HG03469 (cell line): ENCODE measurements around the gene ZNF628.

Experiments used
- ATAC-seq: cut with Tn5 transposase; IDR thresholded peaks from one replicate; pipeline ENCODE4 v1.9.1; 2021; ENCODE audit warnings: mild to moderate bottlenecking, moderate library complexity, moderate number of reproducible peaks; ENCODE audit not compliant: unreplicated experiment

ZNF628 gene

DNA sequence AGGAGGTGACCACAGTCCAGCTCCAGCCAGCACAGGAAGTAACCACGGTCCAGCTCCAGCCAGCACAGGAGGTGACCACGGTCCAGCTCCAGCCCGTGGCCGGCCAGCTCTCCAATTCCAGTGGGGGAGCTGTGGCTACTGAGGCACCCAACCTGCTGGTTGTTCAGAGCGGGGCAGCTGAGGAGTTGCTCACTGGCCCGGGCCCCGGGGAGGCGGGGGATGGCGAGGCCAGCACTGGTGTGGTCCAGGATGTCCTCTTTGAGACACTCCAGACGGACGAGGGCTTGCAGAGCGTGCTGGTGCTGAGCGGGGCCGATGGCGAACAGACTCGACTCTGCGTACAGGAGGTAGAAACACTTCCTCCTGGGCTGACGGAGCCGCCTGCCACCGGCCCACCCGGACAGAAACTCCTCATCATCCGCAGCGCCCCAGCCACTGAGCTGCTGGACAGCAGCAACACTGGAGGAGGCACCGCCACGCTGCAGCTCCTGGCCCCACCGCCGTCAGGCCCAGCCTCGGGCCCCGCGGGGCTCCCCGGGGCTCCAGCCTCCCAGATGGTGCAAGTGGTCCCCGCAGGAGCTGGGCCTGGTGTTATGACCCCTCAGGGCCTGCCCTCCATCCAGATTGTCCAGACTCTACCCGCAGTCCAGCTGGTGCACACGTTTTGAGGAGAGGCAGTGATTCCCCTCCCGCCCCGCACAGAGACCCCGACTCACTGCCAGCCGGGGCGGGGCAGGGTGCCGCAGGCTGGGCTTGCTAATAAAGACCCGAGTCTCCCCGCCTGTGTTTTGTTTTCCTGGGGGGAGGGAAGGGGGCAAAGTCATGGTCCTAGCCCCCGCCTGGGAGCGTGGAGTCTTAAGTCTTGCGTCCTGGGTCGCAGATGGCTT, 7.5 kb downstream of the ZNF628 start:
- ATAC-seq: no peak

DNA sequence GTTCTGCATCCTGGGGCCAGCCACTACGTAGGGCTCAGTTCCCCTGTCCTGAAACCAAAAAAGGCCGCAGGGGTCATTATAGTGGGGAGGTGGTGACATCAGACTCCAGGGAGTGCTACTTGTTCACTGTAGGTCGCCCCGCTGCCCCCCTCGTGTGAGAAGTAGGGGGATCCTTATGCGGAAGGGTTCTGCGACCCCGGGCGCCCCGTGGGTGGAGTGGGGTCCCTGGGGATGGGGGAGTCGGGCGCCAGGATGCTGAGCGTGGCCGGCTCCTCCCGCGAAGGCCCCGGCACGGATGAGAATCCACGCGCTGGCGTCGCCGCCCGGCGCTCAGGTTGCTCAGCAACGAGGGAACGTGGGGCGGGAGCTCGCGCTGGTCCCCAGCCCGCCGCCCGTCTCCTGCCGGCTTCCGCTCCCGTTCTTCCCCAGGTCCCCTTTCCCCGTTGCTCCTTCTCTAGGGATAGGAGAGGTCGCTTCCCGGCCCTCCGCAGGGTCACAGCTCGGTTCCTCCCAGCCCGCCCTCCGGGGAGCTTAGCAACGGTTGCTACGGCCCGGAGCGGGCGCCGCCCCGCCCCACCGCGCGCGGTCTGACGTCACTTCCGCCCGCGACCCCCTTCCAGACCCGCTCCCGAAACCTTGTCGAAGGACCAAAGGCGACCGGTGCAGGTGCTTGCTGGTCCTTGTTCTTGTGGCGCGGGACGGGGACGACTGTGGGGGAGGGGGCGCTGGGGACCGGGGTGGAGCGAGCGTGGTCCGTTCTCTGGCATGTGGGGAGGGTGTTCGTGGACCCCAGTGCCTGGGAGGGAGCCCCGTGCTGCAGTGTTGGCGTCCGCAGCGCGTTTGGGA, 8.4 kb downstream of the ZNF628 start, which contains the start of gene NAT14:
Gene NAT14, plus strand, starts transcription at position 596 of the 846 bp plus-strand sequence. CDS start 521 bp downstream, outside the sequence.
- no peak for ATAC-seq

DNA sequence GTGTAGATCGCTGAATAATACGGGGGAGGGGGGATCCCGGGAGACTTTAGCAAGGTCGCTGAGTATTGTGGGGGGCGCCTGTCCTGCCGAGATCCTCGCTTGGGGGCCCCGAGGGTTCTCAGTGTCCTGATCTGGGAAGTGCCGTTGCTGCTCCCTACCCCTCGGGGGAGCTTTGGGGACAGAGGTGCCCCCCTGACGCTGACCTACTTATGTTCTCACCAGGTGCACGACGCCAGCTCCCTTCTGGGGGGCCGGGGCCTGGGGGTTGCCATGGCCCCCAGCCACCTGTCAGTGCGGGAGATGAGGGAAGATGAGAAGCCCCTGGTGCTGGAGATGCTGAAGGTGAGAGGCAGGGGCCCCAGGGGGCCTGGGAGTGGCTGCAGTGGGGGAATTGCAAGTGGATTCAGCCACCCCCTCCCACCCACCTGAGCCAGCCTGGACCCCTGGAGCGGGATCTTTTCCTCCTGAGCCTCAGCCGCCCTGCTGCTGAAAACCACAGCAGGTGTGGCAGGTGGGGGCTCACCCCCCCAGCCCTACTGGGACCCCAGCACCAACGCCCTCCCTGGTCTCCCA, 9.1 kb downstream of the ZNF628 start:
- ATAC-seq: no peak

DNA sequence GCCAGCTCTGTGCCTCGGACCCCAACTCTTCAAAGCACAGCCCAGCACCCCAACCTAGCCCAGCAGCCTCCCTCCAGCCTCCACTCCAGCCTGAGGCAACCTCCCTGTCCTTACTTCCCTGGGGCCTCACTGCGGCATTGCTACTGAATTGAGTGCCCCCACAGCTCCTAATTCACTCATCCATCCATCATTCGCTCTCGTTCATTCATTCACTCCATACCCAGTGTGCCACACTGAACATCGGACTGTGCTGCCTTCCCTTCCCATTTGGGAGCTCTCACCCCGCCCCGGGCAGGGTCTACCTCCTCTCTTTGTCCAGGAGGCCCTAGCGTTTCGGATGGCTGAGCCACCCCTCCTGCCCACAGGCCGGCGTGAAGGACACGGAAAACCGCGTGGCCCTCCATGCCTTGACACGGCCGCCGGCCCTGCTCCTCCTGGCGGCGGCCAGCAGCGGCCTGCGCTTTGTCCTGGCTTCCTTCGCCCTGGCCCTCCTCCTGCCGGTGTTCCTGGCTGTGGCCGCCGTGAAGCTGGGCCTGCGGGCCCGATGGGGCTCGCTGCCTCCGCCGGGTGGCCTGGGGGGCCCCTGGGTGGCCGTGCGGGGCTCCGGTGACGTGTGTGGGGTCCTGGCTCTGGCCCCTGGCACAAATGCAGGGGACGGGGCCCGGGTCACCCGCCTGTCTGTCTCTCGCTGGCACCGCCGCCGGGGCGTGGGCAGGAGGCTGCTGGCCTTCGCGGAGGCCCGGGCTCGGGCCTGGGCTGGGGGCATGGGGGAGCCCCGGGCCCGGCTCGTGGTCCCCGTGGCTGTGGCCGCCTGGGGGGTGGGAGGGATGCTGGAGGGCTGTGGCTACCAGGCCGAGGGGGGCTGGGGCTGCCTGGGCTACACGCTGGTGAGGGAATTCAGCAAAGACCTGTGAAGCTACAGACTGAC, 9.9 kb downstream of the ZNF628 start:
- no peak for ATAC-seq

DNA sequence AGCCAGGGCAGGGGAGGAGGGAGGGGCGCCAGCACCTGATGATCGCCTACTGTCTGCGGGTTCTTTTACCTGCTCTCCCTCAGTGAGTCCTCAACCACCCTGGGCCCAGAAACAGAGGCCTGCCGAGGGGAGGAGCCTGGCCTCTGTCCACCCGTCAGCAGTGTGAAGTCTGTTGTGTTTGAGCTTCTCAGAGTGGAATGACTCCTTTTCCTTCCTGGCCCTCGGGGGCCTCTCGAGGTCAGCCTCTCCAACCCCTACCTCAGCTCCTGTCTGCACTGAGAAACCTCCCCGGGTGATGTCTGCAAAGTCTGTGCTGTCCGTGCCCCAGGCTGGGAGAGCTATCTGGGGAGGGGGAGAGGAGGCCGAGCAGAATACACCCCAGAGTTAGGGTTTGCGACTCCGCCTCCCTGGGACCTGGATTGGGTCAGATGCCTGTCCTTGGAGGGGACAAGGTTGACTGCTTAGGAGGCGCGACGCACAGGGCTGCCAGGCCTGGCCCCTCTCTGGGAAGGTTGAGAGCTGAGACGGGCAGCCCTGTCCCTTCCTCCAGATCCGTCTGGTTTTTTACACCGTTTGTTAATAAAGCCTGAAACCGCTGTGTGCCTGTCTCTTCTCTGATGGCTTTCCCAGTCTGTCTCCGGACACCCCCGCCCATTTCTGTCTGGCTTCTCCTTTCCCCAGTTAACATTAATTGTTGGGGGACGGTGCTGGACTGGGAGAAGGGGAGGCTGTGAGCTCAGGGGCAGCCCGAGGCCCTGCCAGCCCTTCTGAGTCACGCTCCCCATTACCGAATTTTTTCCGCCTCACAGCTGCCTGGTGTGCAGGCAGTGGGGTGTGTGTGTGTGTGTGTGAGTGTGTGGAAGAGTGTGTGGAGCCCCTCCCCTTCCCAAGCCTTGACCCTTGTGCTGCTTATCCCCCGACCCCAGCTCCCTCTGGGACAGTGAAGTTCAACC, 10.8 kb downstream of the ZNF628 start:
- no peak for ATAC-seq

DNA sequence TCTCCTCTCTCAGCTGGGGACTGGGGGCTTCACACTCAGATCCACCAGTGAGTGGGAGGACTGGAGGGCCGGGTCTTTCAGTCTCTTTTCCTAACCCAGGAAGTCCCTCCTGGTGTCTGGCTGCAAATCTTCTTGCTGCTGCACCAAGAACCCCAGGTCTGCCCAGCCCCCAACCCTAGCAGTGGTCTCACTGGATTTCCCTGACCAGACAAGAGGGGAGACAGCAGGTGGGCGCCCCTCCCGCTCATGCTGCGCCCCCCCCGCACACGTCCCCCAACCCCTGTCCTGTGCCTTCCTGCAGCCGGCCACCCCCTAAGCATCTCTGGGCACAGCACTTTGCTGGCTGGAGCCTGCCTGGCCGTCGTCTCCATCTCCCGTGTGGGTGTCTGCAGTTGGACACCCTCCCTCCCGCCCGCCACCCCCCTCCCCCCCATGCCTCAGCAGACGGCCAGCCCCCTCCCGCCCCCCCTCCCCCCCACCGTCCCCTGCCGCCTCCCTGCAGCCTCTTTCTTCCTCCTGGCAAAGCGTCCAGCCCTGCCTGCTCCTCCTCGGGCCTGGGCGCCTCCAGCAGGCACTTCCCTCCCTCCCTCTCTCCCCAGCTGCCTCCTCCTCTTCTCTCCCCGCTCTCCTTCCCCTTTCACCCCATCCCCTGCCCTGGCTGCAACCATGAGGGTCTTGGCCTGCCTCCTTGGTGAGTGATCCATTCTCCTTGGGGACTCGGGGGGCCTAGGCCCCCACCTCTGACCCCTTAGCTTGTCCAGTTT, 11.7 kb downstream of the ZNF628 start, which contains the start of gene SSC5D:
Gene SSC5D, plus strand, starts transcription at position 513 of the 764 bp plus-strand sequence. Its CDS starts 154 bp downstream, at position 667.
- ATAC-seq: no peak

DNA sequence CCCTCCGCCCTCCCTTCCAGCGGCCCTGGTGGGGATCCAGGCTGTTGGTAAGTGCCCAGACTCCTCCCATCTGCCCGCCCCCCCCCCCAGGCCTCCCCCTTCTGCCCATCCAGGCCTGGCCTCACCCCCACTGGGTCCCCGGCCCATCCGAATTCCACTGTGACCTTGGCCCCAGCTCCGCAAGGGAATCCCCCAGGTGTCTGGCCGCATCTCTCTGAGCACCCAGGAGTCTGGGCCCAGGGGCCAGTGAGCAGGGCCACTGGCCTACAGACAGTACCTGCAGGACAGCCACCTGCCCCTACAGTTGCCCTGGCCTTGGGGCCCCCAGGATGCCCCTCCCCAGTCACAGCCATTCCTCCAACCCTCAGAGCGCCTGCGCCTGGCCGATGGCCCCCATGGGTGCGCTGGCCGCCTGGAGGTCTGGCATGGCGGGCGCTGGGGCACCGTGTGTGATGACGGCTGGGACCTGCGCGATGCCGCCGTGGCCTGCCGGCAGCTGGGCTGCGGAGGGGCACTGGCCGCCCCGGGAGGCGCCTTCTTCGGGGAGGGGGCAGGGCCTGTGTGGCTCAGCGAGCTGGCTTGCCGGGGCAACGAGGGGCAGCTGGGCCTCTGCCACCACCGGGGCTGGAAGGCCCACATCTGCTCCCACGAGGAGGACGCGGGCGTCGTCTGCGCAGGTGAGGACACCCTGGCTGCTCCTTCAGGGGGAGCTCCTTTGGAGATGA, 12.7 kb downstream of the ZNF628 start:
- ATAC-seq: no peak

DNA sequence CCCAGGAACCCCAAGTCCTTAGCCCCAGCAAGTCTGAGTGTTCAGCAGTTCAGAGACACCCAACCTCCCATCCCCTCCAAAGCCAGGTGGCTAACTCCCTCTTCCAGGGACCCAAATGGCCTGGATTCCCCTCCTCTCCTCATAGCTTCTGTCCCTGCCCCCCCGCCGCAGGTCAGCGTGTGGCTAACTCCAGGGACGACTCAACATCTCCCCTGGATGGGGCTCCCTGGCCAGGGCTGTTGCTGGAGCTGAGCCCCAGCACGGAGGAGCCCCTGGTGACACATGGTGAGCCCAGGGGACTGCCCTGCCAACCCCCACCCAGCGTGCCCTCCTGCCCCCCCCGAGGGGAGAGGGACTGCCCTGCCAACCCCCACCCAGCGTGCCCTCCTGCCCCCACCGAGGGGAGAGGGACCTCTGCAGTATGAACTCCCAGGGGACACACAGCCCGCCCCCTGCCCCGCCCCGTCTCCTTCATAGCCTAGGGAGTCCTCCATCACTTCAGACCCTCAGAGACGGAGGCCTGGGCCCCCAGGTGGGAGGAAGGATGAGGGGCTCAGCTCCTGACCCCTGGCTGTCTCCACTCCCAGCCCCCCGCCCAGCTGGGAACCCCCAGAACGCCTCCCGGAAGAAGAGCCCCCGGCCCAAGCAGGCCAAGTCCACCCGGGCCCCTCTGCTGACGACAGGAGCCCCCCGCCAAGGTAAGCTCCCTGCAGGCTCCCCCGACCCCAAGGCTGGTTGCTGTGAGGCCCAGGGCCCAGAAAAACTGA, 13.5 kb downstream of the ZNF628 start:
- no peak for ATAC-seq

DNA sequence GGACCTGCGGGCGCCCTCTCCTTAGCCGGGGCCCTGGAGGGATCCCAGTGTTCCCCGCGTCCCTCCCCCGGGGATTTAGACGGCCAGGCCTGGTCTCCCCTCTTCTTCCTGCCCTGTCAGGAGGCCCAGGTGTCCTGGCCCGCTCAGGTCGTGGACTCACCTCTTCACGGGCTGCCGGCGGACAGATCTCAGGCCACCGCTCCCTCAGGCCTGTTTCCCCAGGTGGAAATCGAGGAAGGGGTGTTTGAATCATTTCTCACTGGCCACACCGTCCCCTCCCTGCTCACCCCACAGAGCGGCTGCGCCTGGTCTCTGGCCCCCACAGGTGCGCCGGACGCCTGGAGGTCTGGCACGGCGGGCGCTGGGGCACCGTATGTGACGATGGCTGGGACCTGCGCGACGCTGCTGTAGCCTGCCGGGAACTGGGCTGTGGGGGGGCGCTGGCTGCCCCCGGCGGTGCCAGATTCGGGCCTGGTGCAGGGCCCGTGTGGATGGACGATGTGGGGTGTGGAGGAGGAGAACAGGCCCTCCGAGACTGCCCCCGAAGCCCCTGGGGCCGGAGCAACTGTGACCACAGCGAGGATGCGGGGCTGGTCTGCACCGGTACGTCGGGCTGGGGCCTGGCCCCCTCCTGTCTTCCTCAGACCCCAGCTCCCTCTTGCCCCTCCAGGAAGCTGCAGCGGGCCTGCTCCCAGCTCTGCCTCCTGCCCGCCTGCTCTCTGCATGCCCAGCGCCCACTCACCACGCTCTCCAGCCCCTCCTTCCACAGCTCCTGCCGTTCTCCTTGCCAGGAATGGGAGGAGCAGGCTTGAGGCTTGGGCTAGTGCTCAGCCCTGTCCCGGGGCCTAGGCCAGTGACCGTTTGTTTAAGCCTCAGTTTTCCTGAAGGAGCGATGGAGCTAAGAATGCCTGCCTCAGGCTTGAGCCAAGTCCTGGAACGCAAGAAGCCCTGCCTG, 14.3 kb downstream of the ZNF628 start:
- ATAC-seq: no peak

DNA sequence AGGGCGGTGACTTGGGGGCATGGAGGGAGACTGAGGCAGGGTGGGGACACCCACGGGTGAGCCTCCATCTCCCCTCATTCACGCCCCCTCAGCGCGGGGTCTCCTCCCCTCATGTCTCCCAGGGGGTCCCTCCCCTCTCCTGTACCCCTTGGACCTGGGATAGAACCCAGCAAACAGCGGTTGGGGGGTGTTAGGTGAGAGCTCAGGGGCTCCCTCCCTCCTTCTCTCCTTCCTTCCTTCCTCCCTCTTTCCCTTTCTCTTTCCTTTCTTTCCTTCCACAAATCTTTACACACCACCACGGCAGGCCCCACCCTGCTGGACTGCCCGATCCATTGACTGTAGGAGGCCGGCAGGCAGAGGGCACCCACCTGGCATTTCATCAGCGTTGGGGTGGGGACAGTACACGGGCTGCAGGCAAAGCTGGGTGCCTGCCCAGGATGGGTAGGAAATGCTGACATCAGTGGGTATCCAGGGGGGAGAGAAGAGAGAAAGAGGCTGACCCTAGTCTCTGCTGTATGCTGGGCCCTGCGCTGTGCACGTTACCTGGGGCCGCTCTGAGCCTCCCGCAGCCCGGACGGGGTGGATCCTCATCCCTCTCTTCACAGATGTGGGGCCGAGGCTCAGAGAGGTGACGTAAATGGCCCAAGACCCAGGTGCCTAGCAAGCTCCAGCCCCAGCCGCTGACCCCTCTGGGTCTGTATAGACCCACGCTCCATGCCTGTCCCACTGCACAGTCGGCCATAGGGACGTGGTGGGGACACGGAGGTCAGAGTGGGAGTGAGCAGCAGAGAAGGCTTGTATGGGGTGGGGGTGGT, 15.3 kb downstream of the ZNF628 start:
- ATAC-seq: no peak

DNA sequence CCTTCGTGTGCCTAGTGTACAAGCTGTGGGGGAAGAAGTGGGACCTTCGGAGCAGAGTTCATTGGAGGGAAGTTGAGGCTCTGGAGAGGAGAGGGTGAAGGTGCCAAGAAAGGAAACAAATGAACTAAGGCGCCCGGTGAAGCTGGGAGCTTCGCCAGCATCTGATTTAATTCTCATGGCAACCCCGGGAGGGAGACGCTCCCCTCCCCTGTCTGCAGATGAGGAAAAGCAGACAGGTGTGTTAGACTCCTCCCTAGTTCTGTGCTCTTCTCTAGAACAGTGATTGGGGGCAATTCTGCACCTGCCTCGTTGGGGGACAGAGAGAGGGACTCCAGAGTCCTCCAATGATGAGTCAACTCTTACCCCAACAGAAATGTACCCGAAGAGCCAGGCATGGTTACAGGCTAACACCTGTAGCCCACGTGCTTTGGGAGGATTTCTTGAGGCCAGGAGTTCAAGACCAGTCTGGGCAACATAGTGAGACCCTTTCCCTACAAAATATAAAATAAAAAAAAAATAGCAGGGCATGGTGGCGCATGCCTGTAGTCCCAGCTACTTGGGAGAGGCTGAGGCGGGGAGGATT, 16.0 kb downstream of the ZNF628 start:
- no peak for ATAC-seq

DNA sequence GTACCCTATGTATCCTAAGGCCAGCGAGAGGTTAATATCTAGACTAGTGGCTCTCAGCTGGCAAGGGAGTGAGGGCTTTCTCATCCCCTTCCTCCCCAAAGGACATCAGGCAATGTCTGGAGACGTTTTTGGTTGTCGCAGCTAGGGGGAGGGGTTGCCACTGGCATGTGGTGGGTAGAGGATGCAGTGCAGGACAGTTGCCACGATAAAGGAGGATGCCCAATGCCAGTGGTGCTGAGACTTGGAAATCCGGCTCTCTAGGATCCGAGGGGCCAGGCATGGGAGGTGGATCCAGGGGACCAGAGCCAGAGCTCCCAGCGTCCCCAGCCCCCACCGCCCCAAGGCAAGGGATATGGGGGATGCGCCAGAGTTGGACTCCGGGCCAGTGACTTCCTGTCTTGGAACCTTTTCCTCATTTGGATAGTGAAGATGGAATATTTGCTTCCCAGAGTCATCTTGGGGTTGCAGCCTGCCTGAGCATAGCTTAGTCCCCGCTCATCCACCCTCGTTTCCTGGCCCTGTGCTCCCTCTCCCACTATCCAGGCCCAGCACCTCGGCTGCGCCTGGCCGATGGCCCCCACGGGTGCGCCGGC, 16.7 kb downstream of the ZNF628 start:
- ATAC-seq: no peak

DNA sequence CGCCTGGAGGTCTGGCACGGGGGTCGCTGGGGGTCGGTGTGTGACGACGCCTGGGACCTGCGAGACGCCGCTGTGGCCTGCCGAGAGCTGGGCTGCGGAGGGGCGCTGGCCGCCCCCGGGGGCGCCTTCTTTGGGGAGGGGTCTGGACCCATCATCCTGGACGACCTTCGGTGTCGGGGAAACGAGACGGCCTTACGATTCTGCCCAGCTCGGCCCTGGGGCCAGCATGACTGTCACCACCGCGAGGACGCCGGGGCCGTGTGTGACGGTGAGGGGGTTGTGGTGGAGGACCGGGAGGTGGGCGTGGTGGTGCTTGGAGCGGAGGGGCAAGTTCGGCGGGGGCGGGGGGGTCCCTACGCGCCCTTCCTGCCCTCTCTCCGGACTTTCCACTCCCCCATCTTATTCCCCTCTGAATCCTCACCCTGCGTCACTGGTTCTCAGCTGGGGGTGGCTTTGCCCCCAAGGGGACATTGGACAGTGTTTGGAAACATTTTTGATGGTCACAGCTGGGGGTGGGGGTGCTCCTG, 17.3 kb downstream of the ZNF628 start:
- no peak for ATAC-seq

DNA sequence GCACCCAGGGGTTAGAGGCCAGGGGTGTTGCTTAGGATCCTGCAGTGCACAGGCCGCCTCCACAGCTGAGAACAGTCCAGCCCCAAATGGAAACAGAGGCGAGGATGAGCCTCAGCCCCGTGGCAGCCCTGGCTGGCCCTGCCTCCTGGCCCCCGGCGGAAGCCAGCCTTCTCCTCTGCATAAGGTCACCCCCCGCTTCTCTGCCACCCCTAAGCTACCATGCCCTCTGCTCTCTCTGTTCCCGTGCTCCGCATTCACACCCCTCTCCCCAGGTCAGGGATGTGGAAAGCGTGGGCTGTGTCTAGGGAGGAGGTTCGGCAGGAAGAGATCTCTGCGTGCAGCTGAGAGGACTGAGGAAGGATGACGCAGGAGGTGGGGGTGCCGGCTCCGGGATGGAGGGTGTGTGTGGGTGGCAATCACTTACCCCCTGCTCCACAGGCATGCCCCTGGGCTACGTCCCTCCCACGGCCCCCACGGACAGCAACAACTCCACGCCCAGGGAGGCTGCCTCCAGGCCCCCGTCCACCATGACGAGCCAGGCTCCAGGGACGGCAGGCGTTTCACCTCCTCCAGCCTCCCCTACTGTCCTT, 17.9 kb downstream of the ZNF628 start:
- no peak for ATAC-seq
